ENCODE data around the gene CDH20. TPM values are rescaled to one million over a fixed set of nuclear protein-coding genes. Genes with fewer than 3 reads are reported as not detected.

The CDH20 gene
- total and polyA plus RNA-seq, 8 donors = 0.17 to 0.48 (median 0.26) TPM; not detected in 1

DNA sequence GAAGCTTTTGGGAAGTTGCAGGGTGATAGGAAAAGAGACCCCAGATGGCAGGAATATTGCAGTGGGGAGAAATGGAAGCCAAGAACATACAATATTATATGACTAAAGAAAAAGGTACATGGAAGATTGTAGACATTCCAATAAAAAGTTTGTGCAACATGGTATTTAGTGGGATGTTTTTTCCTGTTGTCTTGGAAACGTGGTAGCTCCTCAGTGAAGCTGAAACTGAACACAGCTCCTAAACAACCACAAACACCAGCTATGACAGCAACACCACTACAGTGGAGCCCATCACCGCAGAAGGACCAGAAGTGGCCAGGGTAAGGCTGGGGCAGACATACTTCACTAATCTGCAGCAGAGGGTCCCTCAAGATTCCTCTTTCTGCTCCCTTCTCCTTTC, 246.8 kb downstream of the CDH20 start:
- peaks cover 0 to 8% of the 10 kb centered on the region in 2 donors for H3K27me3 ChIP-seq
- TF ChIP-seq, protein P1, sequence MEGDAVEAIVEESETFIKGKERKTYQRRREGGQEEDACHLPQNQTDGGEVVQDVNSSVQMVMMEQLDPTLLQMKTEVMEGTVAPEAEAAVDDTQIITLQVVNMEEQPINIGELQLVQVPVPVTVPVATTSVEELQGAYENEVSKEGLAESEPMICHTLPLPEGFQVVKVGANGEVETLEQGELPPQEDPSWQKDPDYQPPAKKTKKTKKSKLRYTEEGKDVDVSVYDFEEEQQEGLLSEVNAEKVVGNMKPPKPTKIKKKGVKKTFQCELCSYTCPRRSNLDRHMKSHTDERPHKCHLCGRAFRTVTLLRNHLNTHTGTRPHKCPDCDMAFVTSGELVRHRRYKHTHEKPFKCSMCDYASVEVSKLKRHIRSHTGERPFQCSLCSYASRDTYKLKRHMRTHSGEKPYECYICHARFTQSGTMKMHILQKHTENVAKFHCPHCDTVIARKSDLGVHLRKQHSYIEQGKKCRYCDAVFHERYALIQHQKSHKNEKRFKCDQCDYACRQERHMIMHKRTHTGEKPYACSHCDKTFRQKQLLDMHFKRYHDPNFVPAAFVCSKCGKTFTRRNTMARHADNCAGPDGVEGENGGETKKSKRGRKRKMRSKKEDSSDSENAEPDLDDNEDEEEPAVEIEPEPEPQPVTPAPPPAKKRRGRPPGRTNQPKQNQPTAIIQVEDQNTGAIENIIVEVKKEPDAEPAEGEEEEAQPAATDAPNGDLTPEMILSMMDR (IDR thresholded peaks at IDR 0.05) = no peak
- no peaks in the 10 kb centered on the region for H3K36me3 ChIP-seq
- H3K9me3 ChIP-seq = no peaks in the 10 kb centered on the region
- DNase-seq (peak in 1 of 4 donors; percentile 26), ATAC-seq (no peak)
- intact Hi-C loops (cut with DNase I) = no loop called here
- H3K4me3 ChIP-seq = no peak overlapping the region
- H3K27ac ChIP-seq = no peak overlapping the region
- H3K4me1 ChIP-seq = peaks cover 8 to 10% of the 10 kb centered on the region in 2 donors

DNA sequence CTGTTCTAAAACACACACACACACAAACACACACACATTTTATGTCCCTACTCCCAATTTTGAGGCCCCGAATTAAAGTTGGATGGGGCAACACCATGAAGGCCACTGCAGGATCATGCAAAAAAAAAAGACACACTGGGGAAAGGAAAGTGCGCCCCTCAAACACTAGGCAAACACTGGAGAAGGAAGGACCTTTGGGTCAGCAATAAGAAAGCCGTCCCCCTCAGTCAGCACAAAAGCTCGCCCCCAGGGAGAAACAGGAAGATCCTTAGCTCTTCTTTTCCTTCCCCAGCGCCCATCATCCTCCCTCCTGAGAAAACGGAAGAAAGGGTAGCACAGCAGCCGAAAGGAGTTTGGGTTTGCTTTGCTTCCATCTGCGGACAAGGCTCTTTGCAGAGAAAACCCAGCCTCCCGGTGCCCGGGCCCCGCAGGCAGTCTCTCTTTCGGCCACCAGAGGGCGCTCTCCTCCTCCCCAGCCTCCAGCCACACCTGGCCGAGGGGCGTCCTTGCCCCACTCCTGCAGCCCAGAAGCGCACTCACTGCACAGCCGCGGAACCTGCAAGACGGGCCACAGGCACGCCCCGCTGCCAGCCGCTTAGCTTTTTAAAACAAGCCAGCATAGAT, 248.5 kb downstream of the CDH20 start:
- TF ChIP-seq, protein P1 (IDR thresholded peaks at IDR 0.05) = peak; percentile 96 to 98
- Histone ChIP-seq H3K36me3 (no peaks in the 10 kb centered on the region), H3K4me1 (peaks cover 8 to 10% of the 10 kb centered on the region in 2 donors), H3K9me3 (no peaks in the 10 kb centered on the region), H3K27ac (peak overlapping the region in 1 of 2 donors; percentile 40), H3K4me3 (peak overlapping the region; percentile 8 to 30), H3K27me3 (peaks cover 0 to 8% of the 10 kb centered on the region in 2 donors)
- ATAC-seq (peak; percentile 99), DNase-seq (peak; percentile 67 to 89 (median 80))
- intact Hi-C loops (cut with DNase I) = no loop called here

DNA sequence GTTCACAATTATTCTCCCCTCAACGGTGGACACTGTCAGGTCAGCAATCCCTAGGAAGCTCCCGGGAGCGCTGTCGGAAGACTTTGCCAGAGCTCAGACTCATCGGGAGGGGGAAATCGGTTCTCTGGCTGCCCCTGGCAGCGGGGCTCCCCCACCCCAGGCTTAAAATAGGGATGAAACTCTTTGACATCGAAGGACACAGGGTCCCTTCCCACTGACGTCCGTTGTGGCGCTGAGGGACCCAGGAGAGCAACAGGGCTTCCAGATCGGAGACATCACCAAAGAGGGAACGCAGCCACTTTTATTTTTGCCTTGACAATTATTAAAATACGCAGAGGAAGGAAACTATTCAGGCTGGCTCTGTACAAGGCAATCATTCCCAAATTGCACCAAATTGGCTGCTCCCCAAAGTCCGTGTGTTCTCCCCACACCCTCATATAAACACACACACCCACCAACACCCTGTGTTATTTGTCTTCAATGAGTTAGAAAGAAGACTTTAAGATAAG, 249.0 kb downstream of the CDH20 start:
- Histone ChIP-seq H3K9me3 (no peaks in the 10 kb centered on the region), H3K36me3 (no peaks in the 10 kb centered on the region), H3K27ac (peak overlapping the region in 1 of 2 donors; percentile 40), H3K4me1 (peaks cover 8 to 10% of the 10 kb centered on the region in 2 donors), H3K27me3 (peaks cover 0 to 8% of the 10 kb centered on the region in 2 donors), H3K4me3 (peak overlapping the region; percentile 8 to 30)
- ATAC-seq (peak; percentile 64), DNase-seq (no peak)
- intact Hi-C loops (cut with DNase I) = no loop called here
- TF ChIP-seq, protein P1 (IDR thresholded peaks at IDR 0.05) = no peak

DNA sequence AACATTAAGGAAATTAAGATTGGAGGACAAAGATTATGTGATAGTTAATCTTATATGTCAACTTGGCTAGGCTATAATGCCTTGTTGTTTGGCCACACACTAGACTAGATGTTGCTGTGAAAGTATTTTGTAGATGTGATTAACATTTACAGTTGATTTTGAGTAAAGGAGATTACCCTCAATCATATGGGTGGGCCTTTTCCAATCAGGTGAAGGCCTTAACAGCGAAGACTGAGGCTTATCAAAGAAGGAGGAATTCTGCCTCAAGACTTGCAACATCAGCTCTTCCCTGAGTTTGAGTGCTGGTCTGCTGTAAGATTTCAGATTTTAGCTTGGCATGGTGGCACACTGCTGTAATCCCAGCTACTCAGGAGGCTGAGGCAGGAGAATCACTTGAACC, 250.3 kb downstream of the CDH20 start:
- TF ChIP-seq, protein P1 (IDR thresholded peaks at IDR 0.05) = no peak
- ATAC-seq (no peak), DNase-seq (no peak)
- no peaks in the 10 kb centered on the region for H3K9me3 ChIP-seq
- peaks cover 8 to 13% of the 10 kb centered on the region in 2 donors for H3K4me1 ChIP-seq
- intact Hi-C loops (cut with DNase I) = no loop called here
- peaks cover 0 to 8% of the 10 kb centered on the region in 2 donors for H3K27me3 ChIP-seq
- H3K4me3 ChIP-seq = no peak overlapping the region
- H3K27ac ChIP-seq = no peak overlapping the region
- H3K36me3 ChIP-seq = no peaks in the 10 kb centered on the region

DNA sequence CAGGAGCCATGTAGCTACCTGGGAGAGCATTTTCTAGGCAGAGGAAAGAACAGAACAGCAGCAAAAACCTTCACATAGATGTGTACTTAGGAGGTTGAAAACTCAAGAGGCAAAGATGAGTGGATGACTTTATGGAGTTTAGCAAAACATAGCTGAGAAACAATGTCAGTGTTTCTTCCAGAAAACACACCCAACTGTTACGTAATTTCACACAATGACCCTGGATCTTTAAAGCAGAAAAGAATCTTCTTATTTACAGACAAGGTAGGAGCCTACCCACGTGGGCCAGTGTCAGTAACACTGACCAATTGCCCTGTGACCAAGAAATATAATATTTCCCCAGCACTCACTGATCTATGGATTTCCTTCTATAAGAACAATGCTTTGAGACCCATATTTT, 254.6 kb downstream of the CDH20 start:
- TF ChIP-seq, protein P1 (IDR thresholded peaks at IDR 0.05) = no peak
- Histone ChIP-seq H3K4me3 (no peak overlapping the region), H3K4me1 (peaks cover 0 to 8% of the 10 kb centered on the region in 2 donors), H3K9me3 (no peaks in the 10 kb centered on the region), H3K27me3 (no peaks in the 10 kb centered on the region), H3K27ac (no peak overlapping the region), H3K36me3 (no peaks in the 10 kb centered on the region)
- intact Hi-C loops (cut with DNase I) = no loop called here
- ATAC-seq (no peak), DNase-seq (no peak)

All from left lung (tissue), 10 donors.